Measurements from ENCODE around the gene INPP5K. TPM values are rescaled to one million over a fixed set of nuclear protein-coding genes. Genes with fewer than 3 reads are reported as not detected.

INPP5K gene
- total and polyA plus RNA-seq, 2 donors (not counting 1 experiment from before 2014, with no cell fraction given): 53.8 to 77.9 TPM

GRCh38 chr17:1449412-1449967 is 66.9 kb downstream of the INPP5K start:
- Histone ChIP-seq H3K79me2 (ENCODE audit: control insufficient read depth, insufficient read depth, low read length) (peaks cover 100% of the 10 kb centered on the region), H3K4me2 (replicated peaks; ENCODE audit: low read depth, low read length, poor library complexity, severe bottlenecking) (no peak overlapping the region), H3K9ac (ENCODE audit: low read length) (no peak overlapping the region), H3K4me3 (ENCODE audit: control extremely low read depth in 1 of 5, extremely low read depth in 1 of 5, insufficient read depth in 1 of 5, low read depth in 2 of 5, low read length in 4 of 5) (no peak overlapping the region), H4K20me1 (ENCODE audit: control insufficient read depth, insufficient read depth, low read length, poor library complexity, severe bottlenecking) (peaks cover 88% of the 10 kb centered on the region), H3K27me3 (replicated peaks in 1 of 4; ENCODE audit: control extremely low read depth in 1 of 4, control insufficient read depth in 3 of 4, insufficient read depth in 4 of 4, low read length in 3 of 4) (no peaks in the 10 kb centered on the region), H3K4me1 (ENCODE audit: control insufficient read depth in 2 of 2, insufficient read depth in 2 of 2, low read length in 2 of 2) (peaks cover 9 to 14% of the 10 kb centered on the region in 2 donors), H3K9me3 (ENCODE audit: control extremely low read depth in 1 of 3, control insufficient read depth in 2 of 3, insufficient read depth in 1 of 3, low read length in 2 of 3) (no peaks in the 10 kb centered on the region), H3K27ac (ENCODE audit: low read length in 2 of 2) (no peak overlapping the region), H3K36me3 (replicated peaks in 1 of 2; ENCODE audit: control extremely low read depth in 1 of 2, control insufficient read depth in 1 of 2, extremely low read depth in 1 of 2, insufficient read depth in 2 of 2, low read length in 1 of 2) (peaks cover 2 to 5% of the 10 kb centered on the region in 2 experiments), H2AFZ (ENCODE audit: insufficient read depth, low read depth, low read length, poor library complexity, severe bottlenecking) (no peak overlapping the region)
- Mint-ChIP-seq H3K4me3 (no peak overlapping the region), H3K27me3 (no peaks in the 10 kb centered on the region), H3K27ac (no peak overlapping the region), H3K9me3 (ENCODE audit: insufficient read depth) (no peaks in the 10 kb centered on the region), H3K4me1 (peaks cover 52% of the 10 kb centered on the region)
- no peak for ATAC-seq (ENCODE audit: low read depth)
- TF ChIP-seq, protein P1, sequence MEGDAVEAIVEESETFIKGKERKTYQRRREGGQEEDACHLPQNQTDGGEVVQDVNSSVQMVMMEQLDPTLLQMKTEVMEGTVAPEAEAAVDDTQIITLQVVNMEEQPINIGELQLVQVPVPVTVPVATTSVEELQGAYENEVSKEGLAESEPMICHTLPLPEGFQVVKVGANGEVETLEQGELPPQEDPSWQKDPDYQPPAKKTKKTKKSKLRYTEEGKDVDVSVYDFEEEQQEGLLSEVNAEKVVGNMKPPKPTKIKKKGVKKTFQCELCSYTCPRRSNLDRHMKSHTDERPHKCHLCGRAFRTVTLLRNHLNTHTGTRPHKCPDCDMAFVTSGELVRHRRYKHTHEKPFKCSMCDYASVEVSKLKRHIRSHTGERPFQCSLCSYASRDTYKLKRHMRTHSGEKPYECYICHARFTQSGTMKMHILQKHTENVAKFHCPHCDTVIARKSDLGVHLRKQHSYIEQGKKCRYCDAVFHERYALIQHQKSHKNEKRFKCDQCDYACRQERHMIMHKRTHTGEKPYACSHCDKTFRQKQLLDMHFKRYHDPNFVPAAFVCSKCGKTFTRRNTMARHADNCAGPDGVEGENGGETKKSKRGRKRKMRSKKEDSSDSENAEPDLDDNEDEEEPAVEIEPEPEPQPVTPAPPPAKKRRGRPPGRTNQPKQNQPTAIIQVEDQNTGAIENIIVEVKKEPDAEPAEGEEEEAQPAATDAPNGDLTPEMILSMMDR (IDR thresholded peaks at IDR 0.05): no peak
- TF ChIP-seq EZH2 (IDR thresholded peaks at IDR 0.05; ENCODE audit: borderline replicate concordance, insufficient read depth, low read depth, low read length, poor library complexity, severe bottlenecking): no peak
- WGBS (ENCODE audit: insufficient coverage): 92% methylated on average over 2 of the region's 5 CpGs
- ChIA-PET CTCF (interaction anchor here (0.9 kb wide), 1 partner anchor 13 kb away, joined by 3 read pairs; no protein-coding TSS in a partner anchor), POLR2A (interaction anchor here (1.5 kb wide), 1 partner anchor 66 kb away, joined by 3 read pairs; no protein-coding TSS in a partner anchor)
- intact Hi-C loops (cut with micrococcal nuclease): no loop called here
- no peak for DNase-seq

GRCh38 chr17:1447052-1447451 is 69.4 kb downstream of the INPP5K start:
- Histone ChIP-seq H3K4me1 (ENCODE audit: control insufficient read depth in 2 of 2, insufficient read depth in 2 of 2, low read length in 2 of 2) (peaks cover 6 to 10% of the 10 kb centered on the region in 2 donors), H3K4me3 (ENCODE audit: control extremely low read depth in 1 of 5, extremely low read depth in 1 of 5, insufficient read depth in 1 of 5, low read depth in 2 of 5, low read length in 4 of 5) (no peak overlapping the region), H3K9me3 (ENCODE audit: control extremely low read depth in 1 of 3, control insufficient read depth in 2 of 3, insufficient read depth in 1 of 3, low read length in 2 of 3) (no peaks in the 10 kb centered on the region), H3K9ac (ENCODE audit: low read length) (no peak overlapping the region), H3K79me2 (ENCODE audit: control insufficient read depth, insufficient read depth, low read length) (peaks cover 100% of the 10 kb centered on the region), H3K36me3 (replicated peaks in 1 of 2; ENCODE audit: control extremely low read depth in 1 of 2, control insufficient read depth in 1 of 2, extremely low read depth in 1 of 2, insufficient read depth in 2 of 2, low read length in 1 of 2) (peaks cover 0 to 5% of the 10 kb centered on the region in 2 experiments), H3K27ac (ENCODE audit: low read length in 2 of 2) (peak overlapping the region in 1 of 2 donors; percentile 63), H4K20me1 (ENCODE audit: control insufficient read depth, insufficient read depth, low read length, poor library complexity, severe bottlenecking) (peaks cover 87% of the 10 kb centered on the region), H3K27me3 (replicated peaks in 1 of 4; ENCODE audit: control extremely low read depth in 1 of 4, control insufficient read depth in 3 of 4, insufficient read depth in 4 of 4, low read length in 3 of 4) (no peaks in the 10 kb centered on the region), H3K4me2 (replicated peaks; ENCODE audit: low read depth, low read length, poor library complexity, severe bottlenecking) (peak overlapping the region; percentile 23), H2AFZ (ENCODE audit: insufficient read depth, low read depth, low read length, poor library complexity, severe bottlenecking) (no peak overlapping the region)
- 63% methylated on average over 5 of the region's 7 CpGs for WGBS (ENCODE audit: insufficient coverage)
- POLR2A ChIA-PET: interaction anchor here (0.6 to 1.4 kb wide), 2 partner anchors 41 to 54 kb away, joined by 4 read pairs; no protein-coding TSS in a partner anchor
- CTCF ChIA-PET: no interaction called here
- no peaks in the 10 kb centered on the region for H3K9me3 Mint-ChIP-seq (ENCODE audit: insufficient read depth)
- no peak for TF ChIP-seq EZH2 (IDR thresholded peaks at IDR 0.05; ENCODE audit: borderline replicate concordance, insufficient read depth, low read depth, low read length, poor library complexity, severe bottlenecking)
- TF ChIP-seq, protein P1 (IDR thresholded peaks at IDR 0.05): no peak
- no peak for DNase-seq
- H3K27ac Mint-ChIP-seq: peak overlapping the region; percentile 37
- H3K27me3 Mint-ChIP-seq: no peaks in the 10 kb centered on the region
- H3K4me3 Mint-ChIP-seq: no peak overlapping the region
- H3K4me1 Mint-ChIP-seq: peaks cover 34% of the 10 kb centered on the region
- intact Hi-C loops (cut with micrococcal nuclease): no loop called here
- no peak for ATAC-seq (ENCODE audit: low read depth)

Measured in B cell (primary cell).